ENCODE results near the gene GSTM3. TPM values are rescaled to one million over a fixed set of nuclear protein-coding genes. Genes with fewer than 3 reads are reported as not detected.
A peak's percentile ranks its signal among the peaks of the same experiment; 100 is the strongest.

The GSTM3 gene
- total RNA-seq (2021) (2.2 to 3.5 TPM (median 3.3 TPM) in 3 replicates), Bru-seq, nascent RNA (percentile 43 among the genes with signal in this experiment)
- long read RNA-seq, experiment 1, full-length matches to known transcripts = 4 of 5 reads
- long read RNA-seq, experiment 1, partial matches to known transcripts = 0 of 5 reads
- long read RNA-seq, experiment 1, other reads (novel, unspliced or antisense) = 1 of 5 reads
- long read RNA-seq, experiment 2, full-length matches to known transcripts = 1 of 2 reads
- long read RNA-seq, experiment 2, partial matches to known transcripts = 0 of 2 reads
- long read RNA-seq, experiment 2, other reads (novel, unspliced or antisense) = 1 of 2 reads
- long read RNA-seq, experiment 3, full-length matches to known transcripts = 2 of 2 reads
- long read RNA-seq, experiment 3, partial matches to known transcripts = 0 of 2 reads
- long read RNA-seq, experiment 3, other reads (novel, unspliced or antisense) = 0 of 2 reads

DNA sequence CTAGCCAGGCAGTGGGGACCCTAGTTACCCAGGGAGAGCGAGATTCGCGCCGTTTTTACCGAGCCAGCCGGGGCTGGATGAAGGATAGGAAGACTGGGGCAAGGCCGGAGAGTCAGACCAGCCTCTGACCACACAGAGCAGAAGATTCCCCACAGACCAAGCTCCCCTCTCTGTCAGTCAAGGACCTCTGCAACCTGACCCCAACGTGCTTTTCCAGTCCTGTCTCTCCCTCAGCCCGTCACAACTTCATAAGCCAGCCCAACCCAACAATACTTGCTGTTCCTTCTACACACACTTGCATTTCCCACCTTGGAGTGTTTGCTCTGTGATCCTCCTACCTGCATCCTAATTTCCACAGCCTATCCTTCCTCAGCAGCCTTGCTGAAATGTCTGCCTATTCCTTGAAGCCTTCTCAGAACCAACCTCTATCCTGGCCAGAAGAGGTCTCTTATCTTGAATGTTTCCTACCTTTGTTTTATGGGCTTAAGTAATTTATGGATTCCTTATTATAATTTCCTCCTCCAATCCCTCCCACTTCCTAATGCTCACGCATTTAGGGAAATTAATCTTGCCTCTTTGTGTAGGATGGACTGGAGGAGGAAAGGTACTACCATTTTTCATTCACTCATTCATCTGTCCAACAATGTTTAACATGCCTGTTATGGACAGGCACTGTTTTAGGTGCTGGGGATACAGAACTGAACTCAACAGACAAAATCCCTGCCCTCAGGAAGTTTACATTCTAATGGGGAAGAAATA lies at the start of gene GSTM3:
Gene GSTM3 (minus strand): TSS at position 424 of the 759 bp plus-strand sequence. CDS start 751 bp downstream, outside the sequence.
- Mint-ChIP-seq H3K27me3 (ENCODE audit: low read depth) (peaks cover 75% of the 10 kb centered on the region), H3K4me3 (peak within 1 kb of the TSS; percentile 64), H3K36me3 (no peaks in the 10 kb centered on the region), H3K27ac (no peak within 1 kb of the TSS), H3K4me1 (peaks cover 9% of the 10 kb centered on the region), H3K9me3 (no peaks in the 10 kb centered on the region)
- ChIA-PET POLR2A (no interaction called here), CTCF (interaction anchor here (1.2 to 2.7 kb wide), 5 partner anchors 50 to 243 kb away, joined by 4 to 26 read pairs (median 5); partner anchors contain the start of gene AHCYL1)
- TF ChIP-seq, protein P1, sequence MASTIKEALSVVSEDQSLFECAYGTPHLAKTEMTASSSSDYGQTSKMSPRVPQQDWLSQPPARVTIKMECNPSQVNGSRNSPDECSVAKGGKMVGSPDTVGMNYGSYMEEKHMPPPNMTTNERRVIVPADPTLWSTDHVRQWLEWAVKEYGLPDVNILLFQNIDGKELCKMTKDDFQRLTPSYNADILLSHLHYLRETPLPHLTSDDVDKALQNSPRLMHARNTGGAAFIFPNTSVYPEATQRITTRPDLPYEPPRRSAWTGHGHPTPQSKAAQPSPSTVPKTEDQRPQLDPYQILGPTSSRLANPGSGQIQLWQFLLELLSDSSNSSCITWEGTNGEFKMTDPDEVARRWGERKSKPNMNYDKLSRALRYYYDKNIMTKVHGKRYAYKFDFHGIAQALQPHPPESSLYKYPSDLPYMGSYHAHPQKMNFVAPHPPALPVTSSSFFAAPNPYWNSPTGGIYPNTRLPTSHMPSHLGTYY (CRISPR knock-in tag; IDR thresholded peaks at IDR 0.05) = no peak
- 0 out of 2 replicates have a peak, but pooled peaks have one; percentile 9 for TF ChIP-seq TCF7 (CRISPR knock-in tag; IDR thresholded peaks at IDR 0.05; ENCODE audit: low read depth)
- DNase-seq (ENCODE audit: low spot score) (no peak), ATAC-seq (peak; percentile 52)

- DNase-seq (ENCODE audit: low spot score) (no peak), ATAC-seq (no peak)
- no peaks in the 10 kb centered on the region for H3K9me3 Mint-ChIP-seq
- no peak overlapping the region for H3K27ac Mint-ChIP-seq
- no peak overlapping the region for H3K4me3 Mint-ChIP-seq
- CTCF ChIA-PET = interaction anchor here (0.6 to 4.7 kb wide), 43 partner anchors 9 to 315 kb away, joined by 3 to 75 read pairs (median 4); partner anchors contain the start of genes AHCYL1, CSF1 and GNAI3
- no peak for TF ChIP-seq MXD4 (CRISPR knock-in tag; IDR thresholded peaks at IDR 0.05; ENCODE audit: borderline replicate concordance)
- TF ChIP-seq, protein P2, sequence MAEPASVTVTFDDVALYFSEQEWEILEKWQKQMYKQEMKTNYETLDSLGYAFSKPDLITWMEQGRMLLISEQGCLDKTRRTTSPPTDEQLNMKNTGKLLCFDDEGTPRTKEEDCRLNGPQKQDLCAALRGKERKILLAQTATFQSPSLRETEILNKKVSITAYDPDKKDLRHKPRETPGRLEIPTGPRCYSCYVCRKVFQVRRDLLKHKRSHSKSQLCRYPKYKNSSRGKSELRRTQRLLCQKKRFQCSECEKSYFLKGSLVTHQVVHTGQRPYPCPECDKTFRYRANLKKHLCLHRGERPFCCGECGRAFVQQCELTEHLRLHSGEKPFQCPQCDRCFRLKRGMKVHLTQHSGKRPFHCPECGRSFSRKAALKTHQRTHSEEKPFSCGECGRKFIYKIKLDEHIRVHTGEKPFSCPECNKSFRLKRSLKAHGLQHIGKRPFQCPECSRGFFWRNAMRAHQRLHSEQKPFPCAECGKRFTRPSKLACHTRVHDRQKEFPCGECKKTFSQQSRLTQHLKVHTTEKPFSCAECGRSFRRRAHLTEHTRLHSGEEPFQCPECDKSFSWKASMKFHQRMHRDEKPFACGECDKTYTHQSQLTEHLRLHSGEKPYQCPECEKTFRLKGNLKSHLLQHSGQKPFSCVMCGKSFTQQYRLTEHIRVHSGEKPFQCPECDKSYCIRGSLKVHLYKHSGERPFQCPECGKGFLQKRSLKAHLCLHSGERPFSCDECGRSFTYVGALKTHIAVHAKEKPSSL (CRISPR knock-in tag; conservative IDR thresholded peaks at IDR 0.05) = no peak
- TF ChIP-seq AFF4 (CRISPR knock-in tag; IDR thresholded peaks at IDR 0.05; ENCODE audit: borderline replicate concordance) = no peak
- TF ChIP-seq EMX1 (CRISPR knock-in tag; IDR thresholded peaks at IDR 0.05) = no peak
- TF ChIP-seq ZNF671 (CRISPR knock-in tag; IDR thresholded peaks at IDR 0.05) = no peak
- no peak for TF ChIP-seq STAT6 (CRISPR knock-in tag; conservative IDR thresholded peaks at IDR 0.05; ENCODE audit: low read depth)
- TF ChIP-seq SMAD4 (CRISPR knock-in tag; IDR thresholded peaks at IDR 0.05) = no peak
- no peak for TF ChIP-seq ZNF416 (CRISPR knock-in tag; IDR thresholded peaks at IDR 0.05)
- TF ChIP-seq, protein P3, sequence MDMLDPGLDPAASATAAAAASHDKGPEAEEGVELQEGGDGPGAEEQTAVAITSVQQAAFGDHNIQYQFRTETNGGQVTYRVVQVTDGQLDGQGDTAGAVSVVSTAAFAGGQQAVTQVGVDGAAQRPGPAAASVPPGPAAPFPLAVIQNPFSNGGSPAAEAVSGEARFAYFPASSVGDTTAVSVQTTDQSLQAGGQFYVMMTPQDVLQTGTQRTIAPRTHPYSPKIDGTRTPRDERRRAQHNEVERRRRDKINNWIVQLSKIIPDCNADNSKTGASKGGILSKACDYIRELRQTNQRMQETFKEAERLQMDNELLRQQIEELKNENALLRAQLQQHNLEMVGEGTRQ (CRISPR knock-in tag; IDR thresholded peaks at IDR 0.05) = no peak
- TF ChIP-seq CREB1 (CRISPR knock-in tag; IDR thresholded peaks at IDR 0.05) = no peak
- TF ChIP-seq, protein P4, sequence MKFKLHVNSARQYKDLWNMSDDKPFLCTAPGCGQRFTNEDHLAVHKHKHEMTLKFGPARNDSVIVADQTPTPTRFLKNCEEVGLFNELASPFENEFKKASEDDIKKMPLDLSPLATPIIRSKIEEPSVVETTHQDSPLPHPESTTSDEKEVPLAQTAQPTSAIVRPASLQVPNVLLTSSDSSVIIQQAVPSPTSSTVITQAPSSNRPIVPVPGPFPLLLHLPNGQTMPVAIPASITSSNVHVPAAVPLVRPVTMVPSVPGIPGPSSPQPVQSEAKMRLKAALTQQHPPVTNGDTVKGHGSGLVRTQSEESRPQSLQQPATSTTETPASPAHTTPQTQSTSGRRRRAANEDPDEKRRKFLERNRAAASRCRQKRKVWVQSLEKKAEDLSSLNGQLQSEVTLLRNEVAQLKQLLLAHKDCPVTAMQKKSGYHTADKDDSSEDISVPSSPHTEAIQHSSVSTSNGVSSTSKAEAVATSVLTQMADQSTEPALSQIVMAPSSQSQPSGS (CRISPR knock-in tag; IDR thresholded peaks at IDR 0.05; ENCODE audit: borderline replicate concordance, low read depth) = no peak
- TF ChIP-seq ATF1 (CRISPR knock-in tag; IDR thresholded peaks at IDR 0.05) = no peak
- peaks cover 34% of the 10 kb centered on the region for H3K4me1 Mint-ChIP-seq
- H3K36me3 Mint-ChIP-seq = no peaks in the 10 kb centered on the region
- POLR2A ChIA-PET = interaction anchor here (0.5 kb wide), 1 partner anchor 217 kb away, joined by 4 read pairs; no protein-coding TSS in a partner anchor
- H3K27me3 Mint-ChIP-seq (ENCODE audit: low read depth) = peaks cover 4% of the 10 kb centered on the region; the same call in 1 of the 2 replicates
Measured at GRCh38 chr1:109790329-109790728, 49.5 kb upstream of the GSTM3 start.
